ENCODE results near the gene AGAP3.

DNA sequence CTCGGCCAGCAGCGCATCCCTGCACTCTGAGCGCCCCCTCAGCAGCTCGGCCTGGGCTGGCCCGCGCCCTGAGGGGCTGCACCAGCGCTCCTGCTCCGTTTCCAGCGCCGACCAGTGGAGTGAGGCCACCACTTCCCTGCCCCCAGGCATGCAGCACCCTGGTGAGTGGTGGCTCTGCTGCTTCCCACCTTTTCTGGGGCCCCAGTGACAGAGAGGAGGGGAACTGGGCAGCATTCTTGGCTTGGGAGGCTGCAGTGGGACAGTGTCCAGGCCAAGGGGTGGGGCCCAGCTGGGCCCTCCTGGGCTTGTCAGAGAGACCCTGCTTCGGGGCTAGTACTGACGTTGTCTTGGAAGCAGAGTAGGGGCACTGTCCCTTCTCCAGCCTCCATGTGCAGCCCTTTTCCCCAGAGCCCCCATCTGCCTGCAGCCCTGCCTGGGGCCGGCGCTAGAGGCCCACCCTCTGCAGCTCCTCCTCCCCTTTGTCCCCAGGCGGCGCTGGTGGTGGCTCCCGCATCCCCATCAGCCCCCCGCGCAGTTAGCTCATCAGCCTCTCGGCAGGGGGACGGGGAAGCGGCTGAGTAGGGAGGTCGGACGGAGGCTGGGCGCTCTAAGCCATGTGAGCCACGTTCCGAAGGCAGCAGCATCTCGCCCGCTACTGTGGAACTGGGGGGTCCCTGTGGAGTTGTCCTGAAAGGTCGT, 52.0 kb downstream of the AGAP3 start:
- TF ChIP-seq CTCF (conservative IDR thresholded peaks at IDR 0.05) (no peak), ZFX (IDR thresholded peaks at IDR 0.05) (no peak)

All from C4-2B (cell line).